ENCODE data around the gene MYOZ3.

GRCh38 chr5:150625831-150626746 lies 35.0 kb upstream of the MYOZ3 start:
- TF ChIP-seq RAD21 (IDR thresholded peaks at IDR 0.05; ENCODE audit: insufficient read depth, low read depth, low read length), result no peak
- peak; percentile 34; the same call in 1 of the 2 replicates for TF ChIP-seq CBFB (IDR thresholded peaks at IDR 0.05; ENCODE audit: low read depth)
- TF ChIP-seq GABPA (IDR thresholded peaks at IDR 0.05; ENCODE audit: low read depth), result no peak
- TF ChIP-seq CTCF (IDR thresholded peaks at IDR 0.05 in 2 of 3, conservative IDR thresholded peaks at IDR 0.05 in 1 of 3; ENCODE audit: control insufficient read depth in 2 of 3, extremely low read depth in 1 of 3, insufficient read depth in 1 of 3, low read depth in 3 of 3, low read length in 3 of 3), result no peak
- TF ChIP-seq BCLAF1 (IDR thresholded peaks at IDR 0.05), result no peak
- TF ChIP-seq PBX3 (IDR thresholded peaks at IDR 0.05; ENCODE audit: insufficient replicate concordance, low read depth, low read length), result no peak
- no peak for TF ChIP-seq ZBTB33 (IDR thresholded peaks at IDR 0.05)
